SW480 (cell line): ENCODE data around the gene ZDHHC9.

Experiments
- DNase-seq: peaks from one replicate; pipeline ENCODE4 v3.0.0-alpha.2; 2016; ENCODE audit warnings: low spot score

The ZDHHC9 gene

GRCh38 chrX:129762448-129762847 is 81.2 kb downstream of the ZDHHC9 start:
- DNase-seq: no peak

- no peak for DNase-seq
Observed at GRCh38 chrX:129761596-129761995, 82.1 kb downstream of the ZDHHC9 start.

GRCh38 chrX:129760981-129761380 is 82.7 kb downstream of the ZDHHC9 start:
- DNase-seq: no peak

- DNase-seq: no peak
Observed at GRCh38 chrX:129760155-129760554, 83.5 kb downstream of the ZDHHC9 start.

- DNase-seq: peak; percentile 78
Observed at GRCh38 chrX:129759576-129760061, 84.1 kb downstream of the ZDHHC9 start.

- peak; percentile 37 for DNase-seq
Observed at GRCh38 chrX:129755779-129756650, 87.7 kb downstream of the ZDHHC9 start.

GRCh38 chrX:129754056-129755024 is 89.3 kb downstream of the ZDHHC9 start:
- DNase-seq: no peak
